GM21529 (cell line): ENCODE measurements around the gene LRPAP1.
"Not testable (repeated sequence)": the region's sequence is repeated elsewhere in the genome, so short reads cannot be mapped to it uniquely, and the experiment has no call there.

Experiments used
- ATAC-seq: cut with Tn5 transposase; IDR thresholded peaks from one replicate; pipeline ENCODE4 v1.9.1; 2021; ENCODE audit not compliant: unreplicated experiment

Gene LRPAP1, protein sequence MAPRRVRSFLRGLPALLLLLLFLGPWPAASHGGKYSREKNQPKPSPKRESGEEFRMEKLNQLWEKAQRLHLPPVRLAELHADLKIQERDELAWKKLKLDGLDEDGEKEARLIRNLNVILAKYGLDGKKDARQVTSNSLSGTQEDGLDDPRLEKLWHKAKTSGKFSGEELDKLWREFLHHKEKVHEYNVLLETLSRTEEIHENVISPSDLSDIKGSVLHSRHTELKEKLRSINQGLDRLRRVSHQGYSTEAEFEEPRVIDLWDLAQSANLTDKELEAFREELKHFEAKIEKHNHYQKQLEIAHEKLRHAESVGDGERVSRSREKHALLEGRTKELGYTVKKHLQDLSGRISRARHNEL

DNA sequence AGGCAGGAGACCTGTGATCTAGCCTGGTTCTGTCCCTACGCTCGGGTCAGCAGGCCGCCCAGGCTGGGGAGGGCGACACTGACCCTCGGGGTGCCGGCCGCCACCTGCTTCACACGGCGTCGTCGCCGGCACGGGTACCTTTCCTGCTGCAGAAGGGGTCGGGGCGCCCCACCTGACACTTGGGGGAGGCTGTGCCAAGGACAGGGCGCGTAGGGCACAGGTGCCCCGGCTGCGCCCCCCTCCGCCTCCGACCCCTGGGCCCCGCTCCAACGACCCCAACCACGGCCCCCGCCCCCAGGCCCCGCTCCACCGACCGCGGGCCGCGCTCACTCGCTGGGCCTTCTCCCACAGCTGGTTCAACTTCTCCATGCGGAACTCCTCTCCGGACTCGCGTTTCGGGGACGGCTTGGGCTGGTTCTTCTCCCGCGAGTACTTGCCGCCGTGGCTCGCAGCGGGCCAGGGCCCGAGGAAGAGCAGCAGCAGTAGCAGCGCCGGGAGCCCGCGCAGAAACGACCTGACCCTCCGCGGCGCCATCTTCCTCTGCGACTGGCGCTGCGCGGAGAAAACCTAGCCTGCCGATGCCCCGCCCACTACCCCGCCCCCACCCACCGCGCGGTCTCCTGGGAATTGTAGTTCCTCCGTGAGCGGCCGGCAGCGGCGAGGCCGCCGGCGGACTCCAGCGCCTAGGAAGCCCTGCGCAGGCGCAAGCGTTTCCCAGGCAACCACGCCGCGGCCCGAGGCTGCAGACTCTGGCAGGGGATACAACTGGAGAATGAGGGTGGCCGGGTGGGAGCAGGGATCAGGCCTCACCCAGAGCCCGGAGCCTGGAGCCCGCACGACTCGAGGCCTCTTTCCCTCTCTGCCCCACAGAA, at the start of gene LRPAP1:
TSS of gene LRPAP1 (minus strand) at position 544 of the 872 bp plus-strand sequence. CDS start at position 534, 10 bp downstream.
- peak; percentile 79 for ATAC-seq

DNA sequence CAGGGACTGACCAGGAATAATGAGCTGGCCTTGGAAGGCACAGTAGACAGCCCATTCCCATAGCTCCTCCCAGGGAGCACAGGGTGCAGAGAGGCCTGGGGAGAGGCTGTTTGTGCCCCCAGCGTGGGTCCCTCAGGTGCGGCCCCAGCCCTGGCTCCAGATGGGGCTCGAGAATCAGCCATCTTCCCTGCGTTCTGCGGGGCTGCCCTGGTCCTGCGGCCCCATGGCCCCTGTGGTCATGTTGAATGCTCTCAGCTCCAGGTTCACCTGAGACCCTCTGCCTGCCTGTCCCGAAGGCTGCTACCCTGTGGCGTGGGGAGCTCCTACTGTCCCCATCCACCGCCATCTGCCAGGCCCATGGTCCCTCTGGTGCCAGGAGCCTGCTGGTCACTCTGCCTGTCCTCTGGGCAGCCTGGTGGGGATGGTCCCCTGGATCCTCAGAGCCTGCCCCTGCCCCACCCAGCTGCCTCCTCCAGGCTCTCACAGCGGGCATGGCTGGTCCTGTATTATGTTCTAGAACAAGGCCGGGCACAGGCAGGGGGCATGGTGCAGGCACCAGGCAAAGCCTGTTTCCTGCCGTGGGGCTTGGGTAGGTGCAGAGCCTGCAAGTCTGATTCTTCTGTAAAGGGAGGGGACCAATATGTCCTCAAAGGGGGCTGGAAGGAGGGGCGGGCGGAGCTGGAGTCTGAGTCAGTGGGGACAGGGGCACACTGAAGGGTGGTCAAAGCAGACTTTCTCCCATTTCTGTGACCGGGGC, 49.3 kb upstream of the LRPAP1 start:
- ATAC-seq: not testable (repeated sequence)

DNA sequence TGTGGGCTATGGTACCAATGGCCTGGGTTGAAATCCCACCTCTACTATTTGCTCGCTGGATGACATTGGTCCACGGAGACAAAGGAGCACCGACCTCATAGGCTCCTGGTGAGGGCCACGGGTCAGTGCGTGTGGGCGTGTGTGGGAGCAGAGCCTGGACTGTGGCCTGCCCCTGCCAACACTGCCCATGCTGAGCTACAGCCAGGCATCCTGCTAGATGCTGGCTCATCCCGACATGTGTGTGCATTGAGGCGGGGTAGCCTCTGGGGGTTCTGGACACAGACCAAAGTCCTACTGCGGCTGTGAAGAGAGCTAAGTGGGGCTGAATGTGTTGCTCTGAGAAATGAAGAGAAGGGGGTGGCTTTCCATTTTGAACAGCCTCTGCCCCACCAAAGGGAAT, 48.6 kb upstream of the LRPAP1 start:
- ATAC-seq: not testable (repeated sequence)

DNA sequence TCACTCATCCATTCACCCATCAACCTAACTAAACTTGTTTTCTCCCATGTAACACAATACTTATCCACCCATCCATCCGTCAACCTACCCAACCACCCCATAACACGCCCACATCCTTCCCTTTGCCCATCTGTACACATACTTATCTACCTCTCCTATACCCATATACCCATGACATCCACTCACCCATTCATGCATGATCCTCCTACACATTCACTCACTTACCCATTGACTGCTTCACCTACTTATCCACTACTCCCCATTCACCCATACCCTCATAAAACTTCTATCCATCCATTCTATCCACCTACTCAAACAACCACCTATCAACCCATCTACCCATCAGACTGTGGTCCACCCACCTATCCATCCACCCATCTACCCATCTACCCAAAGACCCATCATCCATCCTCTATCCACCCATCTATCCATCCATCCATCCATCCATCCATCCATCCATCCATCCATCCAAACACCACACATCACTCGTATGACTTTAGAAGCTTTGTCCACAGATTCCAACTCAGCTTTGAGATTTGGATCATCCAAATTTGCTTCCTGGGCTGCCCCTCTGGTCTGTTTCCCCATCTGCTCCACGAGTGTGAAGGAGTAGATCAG, 46.4 kb upstream of the LRPAP1 start:
- not testable (repeated sequence) for ATAC-seq

DNA sequence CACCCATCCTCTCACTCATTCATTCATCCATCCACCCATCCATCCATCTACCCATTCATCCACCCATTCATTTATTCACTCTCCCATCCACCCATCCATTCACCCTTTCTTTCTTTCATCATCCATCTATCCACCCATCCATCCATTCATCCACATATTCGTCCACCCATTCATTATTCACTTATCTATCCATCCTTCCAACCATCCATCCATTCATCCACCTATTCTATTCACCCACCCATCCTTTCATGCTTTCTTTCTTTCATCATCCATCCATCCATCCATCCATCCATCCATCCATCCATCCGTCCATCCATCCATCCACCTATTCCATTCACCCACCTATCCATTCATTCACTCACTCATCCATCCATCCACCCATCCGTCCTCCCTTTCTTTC, 45.8 kb upstream of the LRPAP1 start:
- ATAC-seq: not testable (repeated sequence)

DNA sequence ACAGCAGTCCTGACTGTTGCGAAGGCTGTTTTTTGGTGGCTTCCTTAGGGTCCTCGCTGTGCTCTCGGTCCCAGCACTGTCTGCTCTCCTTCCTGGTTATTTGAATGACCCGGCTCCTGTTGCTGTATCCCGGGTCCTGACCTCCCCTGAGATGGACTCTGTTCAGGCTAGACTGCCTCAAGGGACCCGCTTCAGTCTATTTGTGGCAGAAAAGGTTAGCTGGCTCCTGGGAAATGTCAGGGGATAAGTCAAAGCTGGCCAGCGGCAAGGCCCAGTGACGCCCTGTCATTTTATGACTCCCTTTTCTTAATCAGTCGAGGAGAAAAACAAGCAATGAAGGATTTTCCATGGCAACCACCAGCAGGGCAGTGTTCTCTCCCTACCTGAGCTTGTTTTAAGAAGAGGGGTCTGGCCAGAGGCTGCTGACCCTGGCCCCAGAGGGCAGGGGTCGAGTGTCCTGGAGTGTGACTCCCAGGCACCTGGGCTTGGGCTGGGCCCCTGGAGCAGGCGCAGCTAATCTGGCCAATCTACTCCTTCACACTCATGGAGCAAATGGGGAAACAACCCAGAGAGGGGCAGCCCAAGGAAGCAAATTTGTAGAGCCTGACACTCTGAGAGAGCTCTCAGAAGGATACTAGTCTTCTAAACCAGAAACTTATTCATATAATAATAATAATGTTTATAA, 45.1 kb upstream of the LRPAP1 start:
- not testable (repeated sequence) for ATAC-seq

DNA sequence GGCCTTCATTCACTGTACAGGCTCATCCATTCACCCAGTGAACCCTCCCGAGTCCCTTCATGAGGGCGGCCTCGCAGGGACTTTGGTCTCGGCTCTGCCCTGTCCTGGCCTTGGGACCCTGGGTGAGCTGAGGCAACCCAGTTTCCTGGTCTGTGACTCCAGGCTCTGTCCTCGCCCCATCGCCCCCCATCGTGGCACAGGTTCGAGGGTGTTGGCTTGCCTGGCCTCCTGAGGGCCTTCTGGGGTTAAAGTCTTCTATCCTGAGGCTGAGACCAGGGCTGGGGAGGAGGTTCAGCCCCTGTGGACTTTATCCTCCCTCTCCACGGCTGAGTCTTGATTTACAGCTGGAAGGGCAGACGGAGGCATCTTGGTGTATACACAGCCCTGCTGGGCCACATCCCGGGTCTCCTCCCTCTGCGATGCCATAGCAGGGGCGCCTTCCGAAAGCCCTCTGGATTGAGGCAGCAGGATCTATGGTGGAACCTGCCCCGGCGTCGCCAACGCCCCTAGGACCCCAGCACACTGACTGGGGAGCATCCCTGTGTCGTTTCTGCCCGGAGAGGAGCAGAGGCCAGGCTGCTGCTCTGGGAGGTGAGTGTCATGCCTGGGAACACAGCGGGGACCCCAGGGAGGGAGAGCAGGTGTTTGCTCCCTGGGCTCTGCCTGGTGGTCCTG, 44.4 kb upstream of the LRPAP1 start:
- not testable (repeated sequence) for ATAC-seq

DNA sequence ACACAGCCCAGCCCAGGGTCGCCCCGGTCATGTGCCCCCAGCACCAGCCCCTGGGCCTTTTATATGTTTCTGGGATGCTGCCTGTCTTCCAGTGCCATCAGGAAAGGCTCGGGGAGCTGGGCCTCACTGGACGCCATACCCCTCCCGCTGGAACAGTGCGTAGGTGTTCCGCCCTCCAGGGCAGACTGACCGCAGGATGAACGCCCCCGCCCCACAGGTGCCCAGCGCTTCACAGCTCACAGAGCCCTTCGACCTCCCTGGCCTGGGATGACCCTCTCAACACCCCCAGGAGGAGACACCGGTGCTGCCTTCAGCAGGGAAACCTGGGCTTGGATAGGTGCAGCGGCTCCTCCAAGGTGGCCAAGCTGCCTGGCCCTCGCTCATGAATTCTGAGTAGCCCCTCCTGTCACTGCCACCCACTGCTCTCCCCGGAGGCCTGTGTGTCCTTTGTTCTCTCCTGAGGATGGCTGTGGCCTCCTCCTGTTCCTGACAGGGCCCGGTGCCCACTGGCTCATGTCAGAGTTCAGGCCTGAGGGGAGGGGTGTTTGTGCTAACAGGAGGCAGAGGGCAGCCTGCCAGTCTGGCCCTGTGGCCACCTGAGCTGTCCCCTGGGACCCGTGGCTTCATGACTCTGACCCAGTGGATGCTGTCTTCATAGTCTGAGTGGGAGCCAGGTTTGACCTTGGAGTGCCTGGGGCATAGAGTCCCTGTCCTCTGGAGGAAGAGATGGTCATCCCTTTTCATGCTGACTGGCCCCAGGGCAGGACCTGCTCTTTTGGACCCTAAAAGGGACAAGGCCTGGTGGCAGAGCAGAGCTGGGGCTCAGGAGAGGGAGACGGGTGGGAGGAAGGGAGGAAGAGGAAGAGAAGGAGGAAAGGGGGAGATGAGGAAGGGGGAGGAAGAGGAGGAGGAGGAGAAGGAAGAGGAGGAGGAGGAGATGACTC, 43.5 kb upstream of the LRPAP1 start:
- ATAC-seq: not testable (repeated sequence)

DNA sequence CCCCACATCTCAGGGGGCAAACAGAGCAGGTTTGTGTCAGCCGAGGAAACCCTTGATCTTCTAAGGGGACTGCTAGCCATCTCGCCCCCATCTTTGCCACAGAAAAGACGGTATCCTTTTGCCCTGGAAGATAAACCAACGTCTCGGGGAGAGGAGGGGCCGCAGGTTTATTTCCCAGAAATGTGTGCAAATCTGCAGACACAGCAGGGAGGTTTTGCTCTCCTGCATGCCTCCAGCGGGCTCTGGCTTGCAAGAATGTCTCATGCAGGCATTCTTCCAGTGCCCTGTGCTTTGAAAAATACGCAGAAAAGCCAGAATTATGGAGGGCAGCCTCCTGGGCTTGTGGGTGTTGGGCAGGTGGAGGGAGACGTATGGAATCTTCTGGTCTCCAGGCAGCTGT, 42.6 kb upstream of the LRPAP1 start:
- not testable (repeated sequence) for ATAC-seq

DNA sequence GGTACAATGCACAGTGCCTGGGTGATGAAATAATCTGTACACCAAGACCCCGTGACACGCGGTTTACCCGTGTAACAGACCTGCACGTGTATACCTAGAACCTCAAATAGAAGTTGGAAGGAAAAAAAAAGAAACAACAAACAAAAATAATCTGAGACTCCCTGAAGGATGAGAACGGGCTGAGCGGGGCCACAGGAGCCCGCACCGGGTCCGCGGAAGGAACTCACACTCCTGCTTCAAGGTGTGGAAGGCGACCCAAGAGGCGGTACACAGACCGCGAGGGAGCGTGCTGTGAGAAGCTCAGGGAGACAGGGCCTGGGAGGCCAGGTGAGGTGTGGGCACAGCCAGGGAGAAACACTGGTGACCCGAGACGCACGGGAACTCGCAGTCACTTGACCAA, 42.1 kb upstream of the LRPAP1 start:
- ATAC-seq: not testable (repeated sequence)

DNA sequence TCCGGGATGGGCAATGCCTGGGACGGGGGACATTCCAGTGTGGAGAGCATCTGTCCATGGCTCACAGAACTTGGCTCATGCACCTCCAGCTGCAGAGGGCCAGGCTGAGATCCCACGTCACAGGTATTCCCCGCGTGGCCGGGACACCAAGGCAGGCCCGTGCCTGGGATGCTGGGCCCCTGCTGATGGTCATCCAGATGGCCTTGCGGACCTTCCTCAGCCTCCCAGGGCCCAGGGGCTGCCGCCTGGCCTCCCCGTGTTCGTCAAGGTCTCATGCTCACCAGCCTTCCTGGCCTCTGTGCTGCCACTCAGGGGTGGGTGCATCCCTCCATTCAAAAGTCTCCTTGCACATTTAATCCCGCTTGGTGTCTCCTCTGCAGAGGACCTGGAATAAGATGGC, 40.9 kb upstream of the LRPAP1 start:
- no peak for ATAC-seq

DNA sequence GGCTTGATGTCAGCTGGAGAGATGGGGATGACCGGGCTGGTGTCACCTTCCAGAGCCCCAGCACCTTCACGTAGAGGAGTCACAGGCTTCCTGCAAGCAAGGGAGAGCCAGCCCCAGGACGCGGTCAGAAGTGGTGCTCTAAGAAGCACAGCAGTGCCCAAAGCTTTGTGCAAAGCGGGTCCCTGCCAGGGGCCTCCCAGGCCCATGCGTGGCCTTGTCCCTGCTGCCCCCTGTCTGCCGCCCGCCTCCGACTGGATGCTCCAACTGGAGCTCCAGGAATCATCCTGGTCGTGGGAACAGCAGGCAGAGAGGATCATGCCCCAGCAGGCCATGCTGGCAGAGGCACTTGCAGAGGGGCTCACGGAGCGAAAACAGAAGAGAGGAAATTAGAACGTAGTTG, 40.1 kb upstream of the LRPAP1 start:
- no peak for ATAC-seq

DNA sequence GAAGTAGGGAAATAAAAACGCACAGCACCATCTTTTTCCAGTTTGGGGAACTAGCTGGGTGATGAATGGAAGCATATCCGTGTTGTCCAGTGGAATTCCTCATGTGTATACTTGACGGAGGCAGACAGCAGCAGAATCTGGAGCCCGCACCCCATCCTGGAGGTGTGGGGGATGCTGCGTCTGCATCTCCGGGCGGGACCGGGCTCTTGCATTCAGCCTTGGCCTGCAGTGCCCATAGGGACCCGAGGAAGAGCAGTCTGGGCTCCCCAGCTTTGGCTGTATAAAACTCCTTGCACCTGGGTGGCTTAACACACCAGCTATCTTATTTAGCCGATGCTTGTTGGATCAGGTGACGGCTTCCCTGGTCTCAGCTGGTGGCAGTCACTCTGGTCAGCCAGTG, 39.7 kb upstream of the LRPAP1 start:
- ATAC-seq: no peak

DNA sequence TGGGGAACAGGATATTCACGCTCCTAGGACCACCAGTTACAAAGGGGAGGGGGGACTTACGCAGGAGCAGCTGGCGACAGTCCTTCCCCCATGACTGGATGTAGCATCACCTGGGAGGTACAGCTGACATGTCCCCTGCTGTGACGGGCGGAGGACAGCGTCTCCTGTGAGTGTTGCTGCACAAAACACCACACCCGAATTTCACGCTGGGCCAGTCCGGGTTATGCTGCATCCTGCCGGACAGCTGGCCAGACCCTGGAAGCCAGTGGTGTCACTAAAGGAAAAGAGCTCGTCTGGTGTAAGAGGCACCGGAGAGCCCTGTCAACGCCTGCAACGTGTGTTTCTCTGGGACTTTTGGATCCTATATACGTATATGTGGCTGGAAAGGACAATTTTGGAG, 38.7 kb upstream of the LRPAP1 start:
- ATAC-seq: not testable (repeated sequence)

DNA sequence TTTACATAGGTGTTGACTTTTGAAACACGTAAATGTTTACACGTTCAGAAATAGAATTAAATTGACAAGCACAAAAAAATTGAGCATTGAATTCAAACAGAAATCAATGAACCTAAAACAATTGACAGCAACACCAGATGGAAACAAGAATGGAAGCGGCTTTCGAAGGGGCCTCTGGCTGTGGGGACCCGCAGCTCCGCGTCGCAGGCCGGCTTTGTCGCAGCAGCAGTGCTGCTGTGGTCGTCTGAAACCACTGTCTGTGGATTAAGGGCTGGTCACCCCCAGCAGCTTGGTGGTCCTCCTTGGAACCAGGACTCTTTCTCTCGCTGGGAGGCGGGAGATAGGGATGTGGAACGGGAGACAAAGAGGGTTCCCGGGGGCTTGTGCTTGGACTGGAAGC, 37.4 kb upstream of the LRPAP1 start:
- not testable (repeated sequence) for ATAC-seq

DNA sequence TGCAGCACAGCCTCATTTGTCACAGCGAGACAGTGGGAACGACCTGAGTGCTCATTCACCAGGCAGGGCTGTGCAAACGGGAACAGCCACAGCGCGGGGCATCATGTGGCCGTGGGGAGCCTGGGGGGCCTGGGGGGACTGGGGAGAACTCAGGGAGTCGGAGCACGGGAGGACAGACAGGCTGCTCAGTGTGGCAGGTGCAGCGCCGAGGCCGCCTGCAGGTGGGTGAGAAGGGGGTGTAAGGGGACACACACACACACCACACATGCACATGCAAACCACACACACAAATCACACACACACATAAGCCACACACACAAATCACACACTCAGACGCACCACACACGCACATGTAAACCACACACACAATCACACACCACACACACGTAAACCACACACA, 34.5 kb upstream of the LRPAP1 start:
- ATAC-seq: not testable (repeated sequence)

DNA sequence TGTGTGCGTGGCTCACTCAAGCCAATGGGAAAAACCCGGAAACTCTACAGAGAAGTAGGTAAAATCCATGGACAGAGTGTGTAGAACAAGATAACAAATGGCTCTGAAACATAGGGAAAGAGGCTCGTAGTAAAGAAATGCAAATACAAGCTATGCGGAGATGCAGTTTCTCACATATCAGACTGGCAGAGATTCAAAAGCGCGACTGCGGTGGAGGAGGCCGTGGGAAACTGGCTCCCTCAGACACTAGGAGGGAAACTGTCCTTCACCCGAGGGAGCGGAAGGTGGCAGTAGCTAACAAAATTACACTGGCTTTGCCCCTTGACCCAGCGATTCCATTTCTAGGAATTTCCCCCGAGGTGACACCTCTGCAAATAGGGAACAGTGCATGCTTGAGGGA, 34.1 kb upstream of the LRPAP1 start:
- not testable (repeated sequence) for ATAC-seq

DNA sequence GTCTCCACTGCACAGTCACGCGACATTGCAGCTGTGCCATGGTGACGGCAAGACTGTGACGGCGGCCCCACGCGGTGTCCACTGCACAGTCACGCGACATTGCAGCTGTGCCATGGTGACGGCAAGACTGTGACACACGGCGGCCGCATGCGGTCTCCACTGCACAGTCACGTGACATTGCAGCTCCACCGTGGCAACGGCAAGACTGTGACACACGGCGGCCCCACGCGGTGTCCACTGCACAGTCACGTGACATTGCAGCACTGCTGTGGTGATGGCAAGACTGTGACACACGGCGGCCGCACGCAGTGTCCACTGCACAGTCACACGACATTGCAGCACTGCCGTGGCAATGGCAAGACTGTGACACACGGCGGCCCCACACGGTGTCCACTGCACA, 32.7 kb upstream of the LRPAP1 start:
- ATAC-seq: not testable (repeated sequence)

DNA sequence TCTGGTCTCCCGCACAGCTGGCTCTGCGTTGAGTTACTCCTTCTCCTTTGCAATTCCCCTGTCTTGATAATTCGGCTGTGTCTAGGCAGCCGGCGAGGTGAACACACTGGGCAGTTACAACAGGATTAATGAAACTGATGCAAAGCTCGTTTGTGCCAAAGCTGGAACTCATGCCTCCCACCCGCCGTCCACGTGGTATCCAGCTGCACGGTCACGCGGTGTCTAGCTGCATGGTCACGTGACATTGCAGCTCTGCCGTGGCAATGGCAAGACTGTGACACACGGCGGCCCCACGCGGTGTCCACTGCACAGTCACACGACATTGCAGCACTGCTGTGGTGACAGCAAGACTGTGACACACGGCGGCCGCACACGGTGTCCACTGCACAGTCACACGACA, 31.2 kb upstream of the LRPAP1 start:
- ATAC-seq: no peak
